ENCODE data around the gene TMEM119.

Gene TMEM119

GRCh38 chr12:108610336-108610815, 12.5 kb upstream of the TMEM119 start:
- H3K27me3 Mint-ChIP-seq (ENCODE audit: low read depth) = peaks cover 2% of the 10 kb centered on the region
- no peaks in the 10 kb centered on the region for H3K9me3 Mint-ChIP-seq
- H3K4me3 Mint-ChIP-seq = no peak overlapping the region
- H3K27ac Mint-ChIP-seq = peak overlapping the region; percentile 61 to 84 (median 74)
- no peak for TF ChIP-seq CTCF (IDR thresholded peaks at IDR 0.05; ENCODE audit: unreplicated experiment in 3 of 3)
- peaks cover 43% of the 10 kb centered on the region for H3K4me1 Mint-ChIP-seq
- H3K36me3 Mint-ChIP-seq (ENCODE audit: low read depth) = no peaks in the 10 kb centered on the region

- TF ChIP-seq CTCF (IDR thresholded peaks at IDR 0.05; ENCODE audit: unreplicated experiment in 3 of 3) = no peak
- peak overlapping the region; percentile 61 to 84 (median 74) for H3K27ac Mint-ChIP-seq
- H3K9me3 Mint-ChIP-seq = no peaks in the 10 kb centered on the region
- no peak overlapping the region for H3K4me3 Mint-ChIP-seq
- H3K36me3 Mint-ChIP-seq (ENCODE audit: low read depth) = no peaks in the 10 kb centered on the region
- peaks cover 6% of the 10 kb centered on the region for H3K27me3 Mint-ChIP-seq (ENCODE audit: low read depth)
- H3K4me1 Mint-ChIP-seq = peaks cover 43% of the 10 kb centered on the region
These were observed 11.9 kb upstream of the TMEM119 start for GRCh38 chr12:108609537-108610335.

GRCh38 chr12:108608616-108609015, 10.7 kb upstream of the TMEM119 start:
- no peak for TF ChIP-seq CTCF (IDR thresholded peaks at IDR 0.05; ENCODE audit: unreplicated experiment in 3 of 3)
- no peak overlapping the region for H3K4me3 Mint-ChIP-seq
- H3K4me1 Mint-ChIP-seq = peaks cover 54% of the 10 kb centered on the region
- H3K27me3 Mint-ChIP-seq (ENCODE audit: low read depth) = peaks cover 11% of the 10 kb centered on the region
- H3K36me3 Mint-ChIP-seq (ENCODE audit: low read depth) = no peaks in the 10 kb centered on the region
- H3K9me3 Mint-ChIP-seq = no peaks in the 10 kb centered on the region
- H3K27ac Mint-ChIP-seq = peak overlapping the region in 2 of 3 experiments; percentile 15 to 70

- Mint-ChIP-seq H3K36me3 (ENCODE audit: low read depth) (no peaks in the 10 kb centered on the region), H3K4me1 (peaks cover 49% of the 10 kb centered on the region), H3K27me3 (ENCODE audit: low read depth) (peaks cover 11% of the 10 kb centered on the region), H3K27ac (peak overlapping the region; percentile 47 to 70 (median 49)), H3K9me3 (no peaks in the 10 kb centered on the region), H3K4me3 (no peak overlapping the region)
- no peak for TF ChIP-seq CTCF (IDR thresholded peaks at IDR 0.05; ENCODE audit: unreplicated experiment in 3 of 3)
These were observed 10.2 kb upstream of the TMEM119 start for GRCh38 chr12:108607981-108608600.

- TF ChIP-seq CTCF (IDR thresholded peaks at IDR 0.05; ENCODE audit: unreplicated experiment in 3 of 3) = no peak
- H3K27ac Mint-ChIP-seq = no peak overlapping the region
- no peak overlapping the region for H3K4me3 Mint-ChIP-seq
- no peaks in the 10 kb centered on the region for H3K36me3 Mint-ChIP-seq (ENCODE audit: low read depth)
- H3K9me3 Mint-ChIP-seq = no peaks in the 10 kb centered on the region
- H3K4me1 Mint-ChIP-seq = peaks cover 43% of the 10 kb centered on the region
- H3K27me3 Mint-ChIP-seq (ENCODE audit: low read depth) = peaks cover 13% of the 10 kb centered on the region
These were observed 8.6 kb upstream of the TMEM119 start for GRCh38 chr12:108606492-108606891.

All from nephron (organoid).